ENCODE data around the gene RBM33. TPM values are rescaled to one million over a fixed set of nuclear protein-coding genes. Genes with fewer than 3 reads are reported as not detected.

The RBM33 gene
- total and polyA plus RNA-seq, 2 of the 13 experiments (the other 11 are each of a cell fraction or from before 2014, with no cell fraction given), result 12.4 to 28.9 TPM

DNA sequence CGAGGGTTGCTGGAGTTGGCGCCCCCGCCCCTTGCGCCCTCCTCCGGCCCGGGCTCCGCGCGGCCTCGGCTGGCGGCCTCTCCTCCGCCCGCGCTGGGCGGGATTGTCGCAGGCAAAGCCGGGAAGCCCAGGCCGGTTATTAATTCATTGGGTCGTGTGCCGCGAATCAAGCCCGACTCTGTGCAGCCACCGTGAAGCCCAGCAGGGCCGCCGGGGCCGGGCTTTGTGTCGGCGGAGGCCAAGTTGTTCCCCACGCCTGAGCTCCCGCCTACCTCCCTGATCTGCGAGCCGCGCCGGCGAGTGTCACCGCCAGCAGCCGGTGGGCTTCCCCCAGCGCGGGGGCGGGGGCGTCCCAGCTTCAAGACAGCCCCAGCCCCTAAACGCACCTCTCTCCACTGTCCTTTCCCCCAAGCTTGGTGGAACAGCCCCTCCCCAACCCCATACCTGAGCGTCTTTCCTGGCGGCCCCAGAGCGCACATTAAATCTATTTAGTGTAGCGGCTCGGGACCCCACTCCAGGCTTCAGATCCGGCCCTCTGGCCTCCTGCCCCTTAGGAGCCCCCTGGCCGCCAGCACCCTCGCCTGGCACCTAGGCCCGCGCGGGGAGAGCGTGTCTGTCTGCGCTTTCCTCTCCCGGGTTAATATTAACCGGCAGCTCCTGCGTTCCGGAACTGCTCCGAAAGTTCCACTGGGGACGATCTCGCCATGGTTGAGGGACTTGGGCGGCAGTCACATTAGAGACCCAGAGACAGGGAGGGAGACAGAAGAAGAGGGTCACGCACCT lies 164.3 kb downstream of the RBM33 start (continued):
- TF ChIP-seq ZNF891 (CRISPR knock-in tag; IDR thresholded peaks at IDR 0.05) (no peak; the same call in 1 of the 2 replicates), PTBP1 (IDR thresholded peaks at IDR 0.05; ENCODE audit: low read depth, low read length, poor library complexity, severe bottlenecking) (no peak), FOXJ3 (CRISPR knock-in tag; IDR thresholded peaks at IDR 0.05; ENCODE audit: borderline replicate concordance) (no peak), ZSCAN21 (CRISPR knock-in tag; IDR thresholded peaks at IDR 0.05; ENCODE audit: borderline replicate concordance) (no peak), ZNF678 (CRISPR knock-in tag; IDR thresholded peaks at IDR 0.05) (0 out of 2 replicates have a peak, but pooled peaks have one; percentile 56), AGO1 (IDR thresholded peaks at IDR 0.05; ENCODE audit: low read depth, low read length, poor library complexity, severe bottlenecking) (no peak), TGIF2 (CRISPR knock-in tag; IDR thresholded peaks at IDR 0.05) (no peak), ETV6 (CRISPR knock-in tag; conservative IDR thresholded peaks at IDR 0.05) (no peak), ATF7 (IDR thresholded peaks at IDR 0.05) (no peak), ATF7 (CRISPR knock-in tag; IDR thresholded peaks at IDR 0.05) (no peak), FOXA3 (CRISPR knock-in tag; IDR thresholded peaks at IDR 0.05) (peak; percentile 11; the same call in 1 of the 2 replicates), ZNF670 (CRISPR knock-in tag; IDR thresholded peaks at IDR 0.05; ENCODE audit: borderline replicate concordance) (0 out of 2 replicates have a peak, but pooled peaks have one; percentile 83), NR2F2 (IDR thresholded peaks at IDR 0.05; ENCODE audit: borderline replicate concordance, low read depth) (no peak), HOXA9 (CRISPR knock-in tag; IDR thresholded peaks at IDR 0.05; ENCODE audit: borderline replicate concordance) (no peak), CREM (IDR thresholded peaks at IDR 0.05) (0 out of 2 replicates have a peak, but pooled peaks have one; percentile 39), CREM (CRISPR knock-in tag; IDR thresholded peaks at IDR 0.05) (no peak), CENPT (CRISPR knock-in tag; IDR thresholded peaks at IDR 0.05; ENCODE audit: low read depth) (no peak), ZNF703 (CRISPR knock-in tag; IDR thresholded peaks at IDR 0.05; ENCODE audit: borderline replicate concordance) (no peak), ZBTB3 (CRISPR knock-in tag; IDR thresholded peaks at IDR 0.05; ENCODE audit: borderline replicate concordance, low read depth) (no peak), KAT7 (CRISPR knock-in tag; IDR thresholded peaks at IDR 0.05; ENCODE audit: borderline replicate concordance) (0 out of 2 replicates have a peak, but pooled peaks have one; percentile 30), ZSCAN25 (CRISPR knock-in tag; IDR thresholded peaks at IDR 0.05) (no peak), SOX13 (IDR thresholded peaks at IDR 0.05) (no peak; the same call in 1 of the 2 replicates), SOX13 (CRISPR knock-in tag; conservative IDR thresholded peaks at IDR 0.05 in 1 of 2, IDR thresholded peaks at IDR 0.05 in 1 of 2) (no peak; a peak in 1 of 4 replicates), HNRNPK (IDR thresholded peaks at IDR 0.05; ENCODE audit: low read depth, low read length, poor library complexity, severe bottlenecking) (peak; percentile 59), THAP11 (CRISPR knock-in tag; IDR thresholded peaks at IDR 0.05) (peak; percentile 60; the same call in 1 of the 2 replicates), PLRG1 (conservative IDR thresholded peaks at IDR 0.05) (no peak), TP53 (CRISPR knock-in tag; conservative IDR thresholded peaks at IDR 0.05) (no peak)
- TF ChIP-seq, protein P1, sequence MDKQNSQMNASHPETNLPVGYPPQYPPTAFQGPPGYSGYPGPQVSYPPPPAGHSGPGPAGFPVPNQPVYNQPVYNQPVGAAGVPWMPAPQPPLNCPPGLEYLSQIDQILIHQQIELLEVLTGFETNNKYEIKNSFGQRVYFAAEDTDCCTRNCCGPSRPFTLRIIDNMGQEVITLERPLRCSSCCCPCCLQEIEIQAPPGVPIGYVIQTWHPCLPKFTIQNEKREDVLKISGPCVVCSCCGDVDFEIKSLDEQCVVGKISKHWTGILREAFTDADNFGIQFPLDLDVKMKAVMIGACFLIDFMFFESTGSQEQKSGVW (CRISPR knock-in tag; IDR thresholded peaks at IDR 0.05; ENCODE audit: borderline replicate concordance), result no peak
- TF ChIP-seq, protein P2, sequence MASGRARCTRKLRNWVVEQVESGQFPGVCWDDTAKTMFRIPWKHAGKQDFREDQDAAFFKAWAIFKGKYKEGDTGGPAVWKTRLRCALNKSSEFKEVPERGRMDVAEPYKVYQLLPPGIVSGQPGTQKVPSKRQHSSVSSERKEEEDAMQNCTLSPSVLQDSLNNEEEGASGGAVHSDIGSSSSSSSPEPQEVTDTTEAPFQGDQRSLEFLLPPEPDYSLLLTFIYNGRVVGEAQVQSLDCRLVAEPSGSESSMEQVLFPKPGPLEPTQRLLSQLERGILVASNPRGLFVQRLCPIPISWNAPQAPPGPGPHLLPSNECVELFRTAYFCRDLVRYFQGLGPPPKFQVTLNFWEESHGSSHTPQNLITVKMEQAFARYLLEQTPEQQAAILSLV (CRISPR knock-in tag; IDR thresholded peaks at IDR 0.05; ENCODE audit: borderline replicate concordance), result no peak; the same call in none of the 2 replicates
- TF ChIP-seq, protein P3, sequence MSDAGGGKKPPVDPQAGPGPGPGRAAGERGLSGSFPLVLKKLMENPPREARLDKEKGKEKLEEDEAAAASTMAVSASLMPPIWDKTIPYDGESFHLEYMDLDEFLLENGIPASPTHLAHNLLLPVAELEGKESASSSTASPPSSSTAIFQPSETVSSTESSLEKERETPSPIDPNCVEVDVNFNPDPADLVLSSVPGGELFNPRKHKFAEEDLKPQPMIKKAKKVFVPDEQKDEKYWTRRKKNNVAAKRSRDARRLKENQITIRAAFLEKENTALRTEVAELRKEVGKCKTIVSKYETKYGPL (CRISPR knock-in tag; IDR thresholded peaks at IDR 0.05), result no peak
